ENCODE results near the gene KIF3A.

The KIF3A gene

GRCh38 chr5:132760601-132761317 is 23.4 kb upstream of the KIF3A start:
- no peak for TF ChIP-seq CTCF (conservative IDR thresholded peaks at IDR 0.05; ENCODE audit: low read depth, low read length)
- no peak for DNase-seq (ENCODE audit: low read depth)
- H3K4me3 ChIP-seq (ENCODE audit: low read length), result no peak overlapping the region

- no peak for DNase-seq (ENCODE audit: low read depth)
- TF ChIP-seq CTCF (conservative IDR thresholded peaks at IDR 0.05; ENCODE audit: low read depth, low read length), result no peak
- H3K4me3 ChIP-seq (ENCODE audit: low read length), result no peak overlapping the region
Measured at GRCh38 chr5:132760049-132760420, 22.7 kb upstream of the KIF3A start.

GRCh38 chr5:132759114-132760048 is 22.0 kb upstream of the KIF3A start:
- no peak for TF ChIP-seq CTCF (conservative IDR thresholded peaks at IDR 0.05; ENCODE audit: low read depth, low read length)
- no peak for DNase-seq (ENCODE audit: low read depth)
- no peak overlapping the region for H3K4me3 ChIP-seq (ENCODE audit: low read length)

- no peak for TF ChIP-seq CTCF (conservative IDR thresholded peaks at IDR 0.05; ENCODE audit: low read depth, low read length)
- H3K4me3 ChIP-seq (ENCODE audit: low read length), result no peak overlapping the region
- DNase-seq (ENCODE audit: low read depth), result no peak
Measured at GRCh38 chr5:132758451-132758850, 21.1 kb upstream of the KIF3A start.

GRCh38 chr5:132756542-132756941 is 19.2 kb upstream of the KIF3A start:
- no peak for DNase-seq (ENCODE audit: low read depth)
- H3K4me3 ChIP-seq (ENCODE audit: low read length), result no peak overlapping the region
- no peak for TF ChIP-seq CTCF (conservative IDR thresholded peaks at IDR 0.05; ENCODE audit: low read depth, low read length)

GRCh38 chr5:132754947-132755346 is 17.6 kb upstream of the KIF3A start:
- H3K4me3 ChIP-seq (ENCODE audit: low read length), result no peak overlapping the region
- DNase-seq (ENCODE audit: low read depth), result no peak
- peak; percentile 46 for TF ChIP-seq CTCF (conservative IDR thresholded peaks at IDR 0.05; ENCODE audit: low read depth, low read length)
